NCI-H1417 (cell line): ENCODE measurements around the gene SLC35A5.

Experiments used
- DNase-seq, 3 experiments: peaks; one replicate each; lab custom pipeline; 2025; lab: John Stamatoyannopoulos, UW

Gene SLC35A5

GRCh38 chr3:112627419-112627818 lies 65.6 kb downstream of the SLC35A5 start:
- DNase-seq, result no peak

- DNase-seq, result peak; percentile 8 to 84 (median 50)
Observed at GRCh38 chr3:112627919-112628466, 66.1 kb downstream of the SLC35A5 start.

GRCh38 chr3:112629425-112629824 lies 67.6 kb downstream of the SLC35A5 start:
- DNase-seq, result peak in 1 of 3 experiments; percentile 30

GRCh38 chr3:112631257-112631656 lies 69.4 kb downstream of the SLC35A5 start:
- DNase-seq, result no peak

- DNase-seq, result no peak
Observed at GRCh38 chr3:112632596-112632995, 70.8 kb downstream of the SLC35A5 start.

- DNase-seq, result no peak
Observed at GRCh38 chr3:112633191-112633590, 71.3 kb downstream of the SLC35A5 start.

GRCh38 chr3:112633757-112634156 lies 71.9 kb downstream of the SLC35A5 start:
- DNase-seq, result peak; percentile 16 to 78 (median 66)

GRCh38 chr3:112634786-112635541 lies 73.1 kb downstream of the SLC35A5 start:
- peak; percentile 35 to 77 (median 51) for DNase-seq
